ENCODE data around the gene RIN3.

The RIN3 gene

DNA sequence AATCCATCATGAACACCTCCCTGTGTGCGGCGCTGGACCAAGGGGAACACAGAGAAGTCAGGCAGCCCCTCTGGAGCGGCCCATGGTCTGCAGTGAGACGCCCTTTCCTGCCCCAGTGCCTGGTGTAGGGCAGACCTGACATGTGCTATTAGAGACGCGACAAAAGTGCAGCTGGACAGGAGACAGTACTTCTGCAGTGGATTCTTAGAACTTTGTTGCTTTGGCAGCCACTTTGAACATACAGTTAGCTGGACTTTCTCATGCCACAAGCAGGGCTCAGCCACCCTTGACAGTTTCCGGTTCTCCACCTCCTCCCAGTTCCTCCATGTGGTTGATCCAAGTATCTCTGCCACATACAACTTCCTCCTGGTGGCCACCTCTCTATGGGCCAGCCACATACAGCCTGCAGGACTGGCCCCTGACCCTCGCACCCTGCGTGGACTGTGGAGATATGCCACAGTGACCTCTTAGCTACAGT, 188.9 kb downstream of the RIN3 start:
- Histone ChIP-seq H3K9me2 (replicated peaks; ENCODE audit: insufficient read depth, low read length) (no peaks in the 10 kb centered on the region), H3K9me3 (replicated peaks; ENCODE audit: insufficient read depth, low read length) (no peaks in the 10 kb centered on the region), H3K4me1 (ENCODE audit: low read length) (no peaks in the 10 kb centered on the region), H3K79me2 (ENCODE audit: low read length) (no peaks in the 10 kb centered on the region), H4K20me1 (ENCODE audit: insufficient read depth, low read length) (no peaks in the 10 kb centered on the region), H3K27me3 (replicated peaks; ENCODE audit: insufficient read depth, low read length) (no peaks in the 10 kb centered on the region), H3K4me3 (ENCODE audit: low read length) (no peak overlapping the region), H3K9ac (ENCODE audit: low read length) (no peak overlapping the region), H2AFZ (ENCODE audit: low read length) (no peak overlapping the region), H3K27ac (ENCODE audit: low read length) (no peak overlapping the region), H3K4me2 (ENCODE audit: low read depth, low read length) (no peak overlapping the region), H3K36me3 (replicated peaks; ENCODE audit: insufficient read depth, low read length) (no peaks in the 10 kb centered on the region), H3F3A (ENCODE audit: insufficient read depth, low read length) (no peaks in the 10 kb centered on the region)
- TF ChIP-seq EZH2 (optimal IDR thresholded peaks at IDR 0.05; ENCODE audit: low read depth, low read length) (no peak), EZH2phosphoT487 (IDR thresholded peaks at IDR 0.05; ENCODE audit: low read length) (no peak)
- TF ChIP-seq, protein P1, sequence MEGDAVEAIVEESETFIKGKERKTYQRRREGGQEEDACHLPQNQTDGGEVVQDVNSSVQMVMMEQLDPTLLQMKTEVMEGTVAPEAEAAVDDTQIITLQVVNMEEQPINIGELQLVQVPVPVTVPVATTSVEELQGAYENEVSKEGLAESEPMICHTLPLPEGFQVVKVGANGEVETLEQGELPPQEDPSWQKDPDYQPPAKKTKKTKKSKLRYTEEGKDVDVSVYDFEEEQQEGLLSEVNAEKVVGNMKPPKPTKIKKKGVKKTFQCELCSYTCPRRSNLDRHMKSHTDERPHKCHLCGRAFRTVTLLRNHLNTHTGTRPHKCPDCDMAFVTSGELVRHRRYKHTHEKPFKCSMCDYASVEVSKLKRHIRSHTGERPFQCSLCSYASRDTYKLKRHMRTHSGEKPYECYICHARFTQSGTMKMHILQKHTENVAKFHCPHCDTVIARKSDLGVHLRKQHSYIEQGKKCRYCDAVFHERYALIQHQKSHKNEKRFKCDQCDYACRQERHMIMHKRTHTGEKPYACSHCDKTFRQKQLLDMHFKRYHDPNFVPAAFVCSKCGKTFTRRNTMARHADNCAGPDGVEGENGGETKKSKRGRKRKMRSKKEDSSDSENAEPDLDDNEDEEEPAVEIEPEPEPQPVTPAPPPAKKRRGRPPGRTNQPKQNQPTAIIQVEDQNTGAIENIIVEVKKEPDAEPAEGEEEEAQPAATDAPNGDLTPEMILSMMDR (IDR thresholded peaks at IDR 0.05; ENCODE audit: low read length) = no peak
- no peak for DNase-seq

DNA sequence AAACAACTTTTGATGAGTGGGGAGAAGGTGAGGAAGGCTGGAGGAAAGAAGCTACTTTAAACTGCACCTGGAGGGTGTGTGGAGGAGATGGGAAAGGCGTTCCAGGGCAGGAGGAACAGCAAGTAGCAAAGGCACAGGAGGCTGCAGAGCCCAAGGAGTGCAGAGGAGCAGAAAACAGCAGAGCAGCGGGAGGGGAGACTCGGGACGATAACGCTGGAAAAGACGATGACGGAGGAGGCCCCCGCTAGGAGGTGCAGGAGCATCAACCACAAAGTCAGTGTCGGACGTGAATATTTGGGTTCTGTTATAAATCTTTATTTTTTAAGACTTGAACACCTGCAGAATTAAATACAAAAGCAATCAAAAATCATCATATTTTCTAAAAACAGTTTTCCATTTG, 189.9 kb downstream of the RIN3 start:
- Histone ChIP-seq H3K9ac (ENCODE audit: low read length) (no peak overlapping the region), H3K9me3 (replicated peaks; ENCODE audit: insufficient read depth, low read length) (no peaks in the 10 kb centered on the region), H3K36me3 (replicated peaks; ENCODE audit: insufficient read depth, low read length) (no peaks in the 10 kb centered on the region), H3K27me3 (replicated peaks; ENCODE audit: insufficient read depth, low read length) (no peaks in the 10 kb centered on the region), H3K4me1 (ENCODE audit: low read length) (no peaks in the 10 kb centered on the region), H3K4me3 (ENCODE audit: low read length) (no peak overlapping the region), H3F3A (ENCODE audit: insufficient read depth, low read length) (no peaks in the 10 kb centered on the region), H3K79me2 (ENCODE audit: low read length) (no peaks in the 10 kb centered on the region), H4K20me1 (ENCODE audit: insufficient read depth, low read length) (no peaks in the 10 kb centered on the region), H3K9me2 (replicated peaks; ENCODE audit: insufficient read depth, low read length) (no peaks in the 10 kb centered on the region), H2AFZ (ENCODE audit: low read length) (no peak overlapping the region), H3K4me2 (ENCODE audit: low read depth, low read length) (no peak overlapping the region), H3K27ac (ENCODE audit: low read length) (no peak overlapping the region)
- no peak for DNase-seq
- TF ChIP-seq EZH2 (optimal IDR thresholded peaks at IDR 0.05; ENCODE audit: low read depth, low read length) = no peak
- TF ChIP-seq EZH2phosphoT487 (IDR thresholded peaks at IDR 0.05; ENCODE audit: low read length) = no peak
- TF ChIP-seq, protein P1 (IDR thresholded peaks at IDR 0.05; ENCODE audit: low read length) = no peak

DNA sequence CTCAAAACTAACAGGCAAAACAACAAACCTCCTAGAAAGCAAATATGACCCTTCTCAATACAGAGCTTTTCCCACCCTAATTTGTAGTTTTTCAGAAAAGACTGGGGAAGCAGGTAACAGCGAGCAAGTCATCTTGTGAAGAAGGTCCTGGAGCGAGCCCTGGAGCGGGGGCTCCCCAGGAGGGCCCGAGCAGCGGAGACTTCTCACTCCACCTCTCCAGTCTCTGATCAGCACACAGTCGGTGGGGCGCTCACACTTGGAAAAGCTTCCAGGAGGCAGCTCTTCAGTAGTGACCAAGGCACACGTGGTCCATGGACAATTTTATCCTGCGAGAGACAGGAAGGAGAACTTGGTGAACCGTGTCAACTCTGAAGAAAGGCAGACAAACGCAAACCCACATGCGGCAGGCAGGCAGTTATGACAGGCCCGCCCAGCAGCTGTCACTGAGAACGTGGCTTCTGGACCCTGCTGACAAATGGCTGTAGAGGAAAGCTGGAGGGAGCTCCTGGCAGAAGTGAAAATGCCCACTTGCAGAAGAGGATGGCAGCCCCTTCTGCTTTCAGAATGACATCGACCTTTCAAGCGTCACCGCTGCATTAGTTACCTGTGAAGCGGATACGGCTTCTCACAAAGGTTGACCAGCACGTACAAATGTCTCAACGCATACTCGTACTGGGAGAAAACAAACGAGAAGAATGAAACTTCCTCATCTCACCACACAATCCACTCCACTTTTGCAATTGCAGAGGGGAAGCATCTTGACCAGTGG, 190.6 kb downstream of the RIN3 start:
- Histone ChIP-seq H3K27me3 (replicated peaks; ENCODE audit: insufficient read depth, low read length) (no peaks in the 10 kb centered on the region), H3K4me3 (ENCODE audit: low read length) (no peak overlapping the region), H3K27ac (ENCODE audit: low read length) (peak overlapping the region; percentile 64; the same call in 1 of the 2 replicates), H4K20me1 (ENCODE audit: insufficient read depth, low read length) (no peaks in the 10 kb centered on the region), H3K79me2 (ENCODE audit: low read length) (no peaks in the 10 kb centered on the region), H3K9me3 (replicated peaks; ENCODE audit: insufficient read depth, low read length) (no peaks in the 10 kb centered on the region), H2AFZ (ENCODE audit: low read length) (no peak overlapping the region), H3K9ac (ENCODE audit: low read length) (no peak overlapping the region; the same call in 1 of the 2 replicates), H3K4me1 (ENCODE audit: low read length) (no peaks in the 10 kb centered on the region), H3K4me2 (ENCODE audit: low read depth, low read length) (peak overlapping the region; percentile 41; the same call in 1 of the 2 replicates), H3K36me3 (replicated peaks; ENCODE audit: insufficient read depth, low read length) (no peaks in the 10 kb centered on the region), H3K9me2 (replicated peaks; ENCODE audit: insufficient read depth, low read length) (no peaks in the 10 kb centered on the region), H3F3A (ENCODE audit: insufficient read depth, low read length) (no peaks in the 10 kb centered on the region)
- TF ChIP-seq EZH2phosphoT487 (IDR thresholded peaks at IDR 0.05; ENCODE audit: low read length) (no peak), EZH2 (optimal IDR thresholded peaks at IDR 0.05; ENCODE audit: low read depth, low read length) (no peak)
- TF ChIP-seq, protein P1 (IDR thresholded peaks at IDR 0.05; ENCODE audit: low read length) = no peak
- DNase-seq = peak; percentile 58
